Osteocyte (in vitro differentiated cells): ENCODE measurements around the gene GCAT. TPM values are rescaled to one million over a fixed set of nuclear protein-coding genes. Genes with fewer than 3 reads are reported as not detected.

Experiments used
- DNase-seq: peaks from one replicate; pipeline ENCODE4 v3.0.0; 2021; ENCODE audit warnings: mixed read lengths; ENCODE audit not compliant: unreplicated experiment; ENCODE audit errors: extremely low spot score
- H3K27ac Mint-ChIP-seq: one replicate; pipeline ENCODE4 v1.8.0; 2021; ENCODE audit warnings: mild to moderate bottlenecking, mixed read lengths; ENCODE audit not compliant: unreplicated experiment
- H3K27me3 Mint-ChIP-seq: one replicate; pipeline ENCODE4 v1.8.0; 2021; ENCODE audit warnings: mixed read lengths; ENCODE audit not compliant: unreplicated experiment
- H3K36me3 Mint-ChIP-seq: one replicate; pipeline ENCODE4 v1.8.0; 2021; ENCODE audit warnings: mixed read lengths; ENCODE audit not compliant: unreplicated experiment
- H3K4me1 Mint-ChIP-seq: one replicate; pipeline ENCODE4 v1.8.0; 2021; ENCODE audit warnings: mixed read lengths; ENCODE audit not compliant: unreplicated experiment
- H3K4me3 Mint-ChIP-seq: one replicate; pipeline ENCODE4 v1.8.0; 2021; ENCODE audit warnings: mild to moderate bottlenecking, moderate library complexity, mixed read lengths; ENCODE audit not compliant: unreplicated experiment
- H3K9me3 Mint-ChIP-seq: one replicate; pipeline ENCODE4 v1.8.0; 2021; ENCODE audit warnings: mixed read lengths; ENCODE audit not compliant: unreplicated experiment
- total RNA-seq: library from RNA; stranded (reverse); gene quantifications from 2 replicates; pipeline ENCODE4 v1.2.1, GENCODE V29; 2021
- TF ChIP-seq, protein P1 (sequence below): fragments of 200-600 bp; sonication (generic); IDR thresholded peaks from 2 replicates; pipeline ENCODE4 v1.5.0; 2021; ENCODE audit warnings: antibody characterized with exemption, mild to moderate bottlenecking, moderate library complexity

GCAT gene
- total RNA-seq, 1 donor from 2014 or later, result 33.4 TPM

DNA sequence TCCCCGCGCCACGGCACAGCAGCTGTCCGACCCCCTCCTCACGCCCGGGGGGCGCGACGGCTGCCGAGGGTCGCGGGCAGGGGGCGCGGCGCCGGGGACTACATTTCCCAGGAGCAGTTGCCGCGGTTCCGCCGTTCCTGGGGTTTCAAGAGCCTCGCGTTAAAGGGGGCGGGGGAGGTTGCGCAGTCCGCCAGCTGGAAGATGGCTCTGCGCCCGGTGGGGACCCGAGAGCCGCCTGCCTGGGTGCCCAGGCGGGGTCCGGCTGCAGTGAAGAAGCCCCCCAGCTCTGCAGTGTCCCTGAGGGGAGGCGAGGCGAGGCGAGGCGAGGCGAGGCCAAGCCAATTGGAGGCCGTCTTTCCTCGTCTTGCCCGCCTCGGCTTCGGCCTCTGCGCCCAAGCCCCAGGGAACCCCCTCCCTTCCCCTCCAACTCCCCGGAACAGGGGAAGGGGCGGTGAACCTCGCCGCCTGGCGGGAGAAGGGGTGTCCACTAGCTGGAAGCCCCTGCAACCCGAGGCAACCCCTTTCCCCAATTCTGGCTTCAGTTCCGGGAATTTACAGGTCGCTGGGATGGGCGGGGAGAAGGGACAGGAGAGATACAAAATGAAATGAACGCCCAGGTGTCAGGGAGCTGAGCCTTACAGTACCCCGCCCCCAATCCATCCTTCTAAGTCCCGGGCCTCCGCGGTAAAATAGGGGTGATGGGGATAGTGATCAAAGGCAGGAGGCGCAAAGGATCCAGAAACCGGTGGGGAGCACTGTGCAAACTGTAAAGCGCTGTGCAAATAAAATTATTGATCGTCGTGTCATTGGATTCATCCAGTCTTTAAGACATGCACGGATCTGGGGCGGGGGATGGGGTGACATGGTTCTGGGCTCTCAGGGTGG lies 5.2 kb upstream of the GCAT start:
- peaks cover 7% of the 10 kb centered on the region for H3K27me3 Mint-ChIP-seq
- no peaks in the 10 kb centered on the region for H3K36me3 Mint-ChIP-seq
- TF ChIP-seq, protein P1, sequence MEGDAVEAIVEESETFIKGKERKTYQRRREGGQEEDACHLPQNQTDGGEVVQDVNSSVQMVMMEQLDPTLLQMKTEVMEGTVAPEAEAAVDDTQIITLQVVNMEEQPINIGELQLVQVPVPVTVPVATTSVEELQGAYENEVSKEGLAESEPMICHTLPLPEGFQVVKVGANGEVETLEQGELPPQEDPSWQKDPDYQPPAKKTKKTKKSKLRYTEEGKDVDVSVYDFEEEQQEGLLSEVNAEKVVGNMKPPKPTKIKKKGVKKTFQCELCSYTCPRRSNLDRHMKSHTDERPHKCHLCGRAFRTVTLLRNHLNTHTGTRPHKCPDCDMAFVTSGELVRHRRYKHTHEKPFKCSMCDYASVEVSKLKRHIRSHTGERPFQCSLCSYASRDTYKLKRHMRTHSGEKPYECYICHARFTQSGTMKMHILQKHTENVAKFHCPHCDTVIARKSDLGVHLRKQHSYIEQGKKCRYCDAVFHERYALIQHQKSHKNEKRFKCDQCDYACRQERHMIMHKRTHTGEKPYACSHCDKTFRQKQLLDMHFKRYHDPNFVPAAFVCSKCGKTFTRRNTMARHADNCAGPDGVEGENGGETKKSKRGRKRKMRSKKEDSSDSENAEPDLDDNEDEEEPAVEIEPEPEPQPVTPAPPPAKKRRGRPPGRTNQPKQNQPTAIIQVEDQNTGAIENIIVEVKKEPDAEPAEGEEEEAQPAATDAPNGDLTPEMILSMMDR, result no peak
- H3K4me3 Mint-ChIP-seq, result peak overlapping the region; percentile 73
- peak overlapping the region; percentile 59 for H3K27ac Mint-ChIP-seq
- no peaks in the 10 kb centered on the region for H3K9me3 Mint-ChIP-seq
- no peak for DNase-seq
- peaks cover 41% of the 10 kb centered on the region for H3K4me1 Mint-ChIP-seq

GRCh38 chr22:37803195-37803638 lies 4.5 kb upstream of the GCAT start:
- Mint-ChIP-seq H3K27ac (no peak overlapping the region), H3K4me1 (peaks cover 43% of the 10 kb centered on the region), H3K4me3 (peak overlapping the region; percentile 71), H3K27me3 (peaks cover 5% of the 10 kb centered on the region), H3K36me3 (no peaks in the 10 kb centered on the region), H3K9me3 (no peaks in the 10 kb centered on the region)
- TF ChIP-seq, protein P1, result no peak
- no peak for DNase-seq

- DNase-seq, result no peak
- Mint-ChIP-seq H3K36me3 (no peaks in the 10 kb centered on the region), H3K27ac (peak overlapping the region; percentile 73), H3K27me3 (peaks cover 5% of the 10 kb centered on the region), H3K4me3 (peak overlapping the region; percentile 62), H3K4me1 (peaks cover 47% of the 10 kb centered on the region), H3K9me3 (no peaks in the 10 kb centered on the region)
- TF ChIP-seq, protein P1, result no peak
These were observed 3.9 kb upstream of the GCAT start for GRCh38 chr22:37803639-37804351.

- Mint-ChIP-seq H3K36me3 (no peaks in the 10 kb centered on the region), H3K27me3 (peaks cover under 1% of the 10 kb centered on the region), H3K27ac (peak overlapping the region; percentile 73), H3K9me3 (no peaks in the 10 kb centered on the region), H3K4me3 (peak overlapping the region; percentile 62), H3K4me1 (peaks cover 51% of the 10 kb centered on the region)
- no peak for DNase-seq
- TF ChIP-seq, protein P1, result no peak
These were observed 3.3 kb upstream of the GCAT start for GRCh38 chr22:37804352-37804880.
